ENCODE results near the gene LMOD2.

Gene LMOD2

GRCh38 chr7:123637878-123638277 is 17.8 kb upstream of the LMOD2 start:
- H3K36me3 ChIP-seq (ENCODE audit: control insufficient read depth in 5 of 5, insufficient read depth in 5 of 5, low read length in 5 of 5) = no peaks in the 10 kb centered on the region

GRCh38 chr7:123639631-123640030 is 16.0 kb upstream of the LMOD2 start:
- H3K27me3 ChIP-seq (ENCODE audit: control insufficient read depth in 5 of 5, insufficient read depth in 4 of 5, low read length in 5 of 5) = no peaks in the 10 kb centered on the region
- no peak overlapping the region for H3K27ac ChIP-seq (ENCODE audit: low read depth, low read length)
- H3K9ac ChIP-seq (ENCODE audit: low read length in 5 of 5) = no peak overlapping the region
- H3K36me3 ChIP-seq (ENCODE audit: control insufficient read depth in 5 of 5, insufficient read depth in 5 of 5, low read length in 5 of 5) = no peaks in the 10 kb centered on the region
- H3K4me3 ChIP-seq (ENCODE audit: low read depth in 1 of 5, low read length in 5 of 5) = no peak overlapping the region
- peaks cover 2 to 31% (median 23%) of the 10 kb centered on the region in 5 donors for H3K4me1 ChIP-seq (ENCODE audit: control insufficient read depth in 5 of 5, insufficient read depth in 5 of 5, low read length in 5 of 5)
- no peaks in the 10 kb centered on the region for H3K9me3 ChIP-seq (ENCODE audit: control insufficient read depth in 5 of 5, low read length in 5 of 5)

More at GRCh38 chr7:123637878-123638277, 17.8 kb upstream of the LMOD2 start:
- H3K9ac ChIP-seq (ENCODE audit: low read length in 5 of 5) = no peak overlapping the region
- no peaks in the 10 kb centered on the region for H3K9me3 ChIP-seq (ENCODE audit: control insufficient read depth in 5 of 5, low read length in 5 of 5)
- H3K27ac ChIP-seq (ENCODE audit: low read depth, low read length) = no peak overlapping the region
- peaks cover 0 to 14% (median 7%) of the 10 kb centered on the region in 5 donors for H3K4me1 ChIP-seq (ENCODE audit: control insufficient read depth in 5 of 5, insufficient read depth in 5 of 5, low read length in 5 of 5)
- H3K4me3 ChIP-seq (ENCODE audit: low read depth in 1 of 5, low read length in 5 of 5) = no peak overlapping the region
- no peaks in the 10 kb centered on the region for H3K27me3 ChIP-seq (ENCODE audit: control insufficient read depth in 5 of 5, insufficient read depth in 4 of 5, low read length in 5 of 5)

- H3K9ac ChIP-seq (ENCODE audit: low read length in 5 of 5) = no peak overlapping the region
- H3K4me3 ChIP-seq (ENCODE audit: low read depth in 1 of 5, low read length in 5 of 5) = no peak overlapping the region
- H3K9me3 ChIP-seq (ENCODE audit: control insufficient read depth in 5 of 5, low read length in 5 of 5) = no peaks in the 10 kb centered on the region
- peaks cover 4 to 41% (median 31%) of the 10 kb centered on the region in 5 donors for H3K4me1 ChIP-seq (ENCODE audit: control insufficient read depth in 5 of 5, insufficient read depth in 5 of 5, low read length in 5 of 5)
- H3K27me3 ChIP-seq (ENCODE audit: control insufficient read depth in 5 of 5, insufficient read depth in 4 of 5, low read length in 5 of 5) = no peaks in the 10 kb centered on the region
- no peak overlapping the region for H3K27ac ChIP-seq (ENCODE audit: low read depth, low read length)
- H3K36me3 ChIP-seq (ENCODE audit: control insufficient read depth in 5 of 5, insufficient read depth in 5 of 5, low read length in 5 of 5) = no peaks in the 10 kb centered on the region
Observed at GRCh38 chr7:123640583-123640982, 15.1 kb upstream of the LMOD2 start.

GRCh38 chr7:123641901-123642300 is 13.8 kb upstream of the LMOD2 start:
- Histone ChIP-seq H3K4me1 (ENCODE audit: control insufficient read depth in 5 of 5, insufficient read depth in 5 of 5, low read length in 5 of 5) (peaks cover 6 to 47% (median 38%) of the 10 kb centered on the region in 5 donors), H3K27ac (ENCODE audit: low read depth, low read length) (no peak overlapping the region), H3K4me3 (ENCODE audit: low read depth in 1 of 5, low read length in 5 of 5) (no peak overlapping the region), H3K27me3 (ENCODE audit: control insufficient read depth in 5 of 5, insufficient read depth in 4 of 5, low read length in 5 of 5) (no peaks in the 10 kb centered on the region), H3K36me3 (ENCODE audit: control insufficient read depth in 5 of 5, insufficient read depth in 5 of 5, low read length in 5 of 5) (no peaks in the 10 kb centered on the region), H3K9ac (ENCODE audit: low read length in 5 of 5) (peak overlapping the region in 1 of 5 donors; percentile 6), H3K9me3 (ENCODE audit: control insufficient read depth in 5 of 5, low read length in 5 of 5) (no peaks in the 10 kb centered on the region)

- Histone ChIP-seq H3K9ac (ENCODE audit: low read length in 5 of 5) (peak overlapping the region in 1 of 5 donors; percentile 9), H3K27ac (ENCODE audit: low read depth, low read length) (peak overlapping the region; percentile 52), H3K4me3 (ENCODE audit: low read depth in 1 of 5, low read length in 5 of 5) (peak overlapping the region in 1 of 5 donors; percentile 12), H3K36me3 (ENCODE audit: control insufficient read depth in 5 of 5, insufficient read depth in 5 of 5, low read length in 5 of 5) (no peaks in the 10 kb centered on the region), H3K4me1 (ENCODE audit: control insufficient read depth in 5 of 5, insufficient read depth in 5 of 5, low read length in 5 of 5) (peaks cover 6 to 48% (median 43%) of the 10 kb centered on the region in 5 donors), H3K9me3 (ENCODE audit: control insufficient read depth in 5 of 5, low read length in 5 of 5) (no peaks in the 10 kb centered on the region), H3K27me3 (ENCODE audit: control insufficient read depth in 5 of 5, insufficient read depth in 4 of 5, low read length in 5 of 5) (no peaks in the 10 kb centered on the region)
Observed at GRCh38 chr7:123643495-123644441, 11.9 kb upstream of the LMOD2 start.

GRCh38 chr7:123645516-123645915 is 10.2 kb upstream of the LMOD2 start:
- Histone ChIP-seq H3K27me3 (ENCODE audit: control insufficient read depth in 5 of 5, insufficient read depth in 4 of 5, low read length in 5 of 5) (no peaks in the 10 kb centered on the region), H3K9ac (ENCODE audit: low read length in 5 of 5) (no peak overlapping the region), H3K4me3 (ENCODE audit: low read depth in 1 of 5, low read length in 5 of 5) (no peak overlapping the region), H3K9me3 (ENCODE audit: control insufficient read depth in 5 of 5, low read length in 5 of 5) (no peaks in the 10 kb centered on the region), H3K36me3 (ENCODE audit: control insufficient read depth in 5 of 5, insufficient read depth in 5 of 5, low read length in 5 of 5) (no peaks in the 10 kb centered on the region), H3K4me1 (ENCODE audit: control insufficient read depth in 5 of 5, insufficient read depth in 5 of 5, low read length in 5 of 5) (peaks cover 6 to 48% (median 43%) of the 10 kb centered on the region in 5 donors), H3K27ac (ENCODE audit: low read depth, low read length) (peak overlapping the region; percentile 2)

GRCh38 chr7:123647106-123647730 is 8.4 kb upstream of the LMOD2 start:
- no peaks in the 10 kb centered on the region for H3K36me3 ChIP-seq (ENCODE audit: control insufficient read depth in 5 of 5, insufficient read depth in 5 of 5, low read length in 5 of 5)
- H3K4me1 ChIP-seq (ENCODE audit: control insufficient read depth in 5 of 5, insufficient read depth in 5 of 5, low read length in 5 of 5) = peaks cover 6 to 42% (median 39%) of the 10 kb centered on the region in 5 donors
- H3K4me3 ChIP-seq (ENCODE audit: low read depth in 1 of 5, low read length in 5 of 5) = no peak overlapping the region
- no peak overlapping the region for H3K9ac ChIP-seq (ENCODE audit: low read length in 5 of 5)
- no peaks in the 10 kb centered on the region for H3K27me3 ChIP-seq (ENCODE audit: control insufficient read depth in 5 of 5, insufficient read depth in 4 of 5, low read length in 5 of 5)
- H3K27ac ChIP-seq (ENCODE audit: low read depth, low read length) = no peak overlapping the region
- H3K9me3 ChIP-seq (ENCODE audit: control insufficient read depth in 5 of 5, low read length in 5 of 5) = no peaks in the 10 kb centered on the region

- no peak overlapping the region for H3K27ac ChIP-seq (ENCODE audit: low read depth, low read length)
- peaks cover 4 to 24% (median 14%) of the 10 kb centered on the region in 5 donors for H3K4me1 ChIP-seq (ENCODE audit: control insufficient read depth in 5 of 5, insufficient read depth in 5 of 5, low read length in 5 of 5)
- H3K4me3 ChIP-seq (ENCODE audit: low read depth in 1 of 5, low read length in 5 of 5) = no peak overlapping the region
- no peaks in the 10 kb centered on the region for H3K27me3 ChIP-seq (ENCODE audit: control insufficient read depth in 5 of 5, insufficient read depth in 4 of 5, low read length in 5 of 5)
- no peaks in the 10 kb centered on the region for H3K9me3 ChIP-seq (ENCODE audit: control insufficient read depth in 5 of 5, low read length in 5 of 5)
- no peaks in the 10 kb centered on the region for H3K36me3 ChIP-seq (ENCODE audit: control insufficient read depth in 5 of 5, insufficient read depth in 5 of 5, low read length in 5 of 5)
- H3K9ac ChIP-seq (ENCODE audit: low read length in 5 of 5) = no peak overlapping the region
Observed at GRCh38 chr7:123649964-123650363, 5.7 kb upstream of the LMOD2 start.

GRCh38 chr7:123650595-123650994 is 5.1 kb upstream of the LMOD2 start:
- no peak overlapping the region for H3K9ac ChIP-seq (ENCODE audit: low read length in 5 of 5)
- H3K36me3 ChIP-seq (ENCODE audit: control insufficient read depth in 5 of 5, insufficient read depth in 5 of 5, low read length in 5 of 5) = no peaks in the 10 kb centered on the region
- no peaks in the 10 kb centered on the region for H3K9me3 ChIP-seq (ENCODE audit: control insufficient read depth in 5 of 5, low read length in 5 of 5)
- H3K4me3 ChIP-seq (ENCODE audit: low read depth in 1 of 5, low read length in 5 of 5) = no peak overlapping the region
- peaks cover 3 to 18% (median 8%) of the 10 kb centered on the region in 5 donors for H3K4me1 ChIP-seq (ENCODE audit: control insufficient read depth in 5 of 5, insufficient read depth in 5 of 5, low read length in 5 of 5)
- H3K27me3 ChIP-seq (ENCODE audit: control insufficient read depth in 5 of 5, insufficient read depth in 4 of 5, low read length in 5 of 5) = no peaks in the 10 kb centered on the region
- no peak overlapping the region for H3K27ac ChIP-seq (ENCODE audit: low read depth, low read length)

- H3K36me3 ChIP-seq (ENCODE audit: control insufficient read depth in 5 of 5, insufficient read depth in 5 of 5, low read length in 5 of 5) = no peaks in the 10 kb centered on the region
- no peaks in the 10 kb centered on the region for H3K9me3 ChIP-seq (ENCODE audit: control insufficient read depth in 5 of 5, low read length in 5 of 5)
- no peak overlapping the region for H3K9ac ChIP-seq (ENCODE audit: low read length in 5 of 5)
- no peak overlapping the region for H3K4me3 ChIP-seq (ENCODE audit: low read depth in 1 of 5, low read length in 5 of 5)
- peaks cover 0 to 19% (median 6%) of the 10 kb centered on the region in 5 donors for H3K4me1 ChIP-seq (ENCODE audit: control insufficient read depth in 5 of 5, insufficient read depth in 5 of 5, low read length in 5 of 5)
- H3K27me3 ChIP-seq (ENCODE audit: control insufficient read depth in 5 of 5, insufficient read depth in 4 of 5, low read length in 5 of 5) = no peaks in the 10 kb centered on the region
- no peak overlapping the region for H3K27ac ChIP-seq (ENCODE audit: low read depth, low read length)
Observed at GRCh38 chr7:123652406-123652805, 3.3 kb upstream of the LMOD2 start.
